HEK293 (cell line): Measurements from ENCODE around the gene PKN3.

Experiments used
- CTCF ChIP-seq: fragments of 450-650 bp; formaldehyde crosslinking; IDR thresholded peaks from 2 replicates; pipeline ENCODE4 v1.5.1; 2016; ENCODE audit warnings: missing biosample characterization, missing genetic modification characterization
- YY1 ChIP-seq: fragments of 450-650 bp; formaldehyde crosslinking; IDR thresholded peaks from 2 replicates; pipeline ENCODE4 v1.5.1; 2018; ENCODE audit warnings: missing biosample characterization, missing genetic modification characterization
- ZBTB44 ChIP-seq: fragments of 450-650 bp; IDR thresholded peaks from 2 replicates; pipeline ENCODE4 v1.5.1; 2018; ENCODE audit warnings: missing biosample characterization, mild to moderate bottlenecking, missing genetic modification characterization

GRCh38 chr9:128706671-128707381, 4.5 kb downstream of the PKN3 start:
- TF ChIP-seq CTCF (tag by site-specific recombination) (no peak), YY1 (no peak), ZBTB44 (tag by site-specific recombination) (no peak)
